A673 (cell line): ENCODE results near the gene NIM1K. TPM values are rescaled to one million over a fixed set of nuclear protein-coding genes. Genes with fewer than 3 reads are reported as not detected.

ENCODE experiments used
- BruUV-seq: library from RNA; stranded (reverse); fragments of 400-500 nt; replicated peaks from 2 replicates; lab custom pipeline; 2021; lab: Mats Ljungman, UMichigan
- CTCF ChIA-PET: fragments of 300-600 bp; sonication (Branson Sonifier 250); formaldehyde crosslinking; loops from one replicate; lab custom pipeline; 2022; ENCODE audit warnings: antibody characterized with exemption; lab: Charles Lee
- POLR2A ChIA-PET: fragments of 300-600 bp; sonication (Branson Sonifier 250); formaldehyde crosslinking; loops from one replicate; lab custom pipeline; 2022; ENCODE audit warnings: antibody characterized with exemption; ENCODE audit not compliant: low non-redundant PET; lab: Charles Lee
- DNase-seq: peaks from one replicate; pipeline ENCODE4 v3.0.0-alpha.2; 2015; ENCODE audit warnings: low spot score
- H3K27ac ChIP-seq: fragments of 200-600 bp; sonication (generic); 2 replicates; pipeline ENCODE4 v1.5.1; 2016; ENCODE audit warnings: mixed run types, low read depth, mild to moderate bottlenecking, mixed read lengths, antibody characterized with exemption, low read length; ENCODE audit not compliant: poor library complexity, severe bottlenecking
- H3K27me3 ChIP-seq: fragments of 200-600 bp; sonication (generic); replicated peaks from 2 replicates; pipeline ENCODE4 v1.6.1; 2017; ENCODE audit warnings: mixed run types, low read depth, mild to moderate bottlenecking, mixed read lengths, antibody characterized with exemption, low read length; ENCODE audit not compliant: insufficient read depth, poor library complexity
- H3K36me3 ChIP-seq: fragments of 200-600 bp; sonication (generic); 2 replicates; pipeline ENCODE4 v1.6.1; 2016; ENCODE audit warnings: mixed run types, mild to moderate bottlenecking, mixed read lengths, antibody characterized with exemption, low read length; ENCODE audit not compliant: insufficient read depth, poor library complexity, severe bottlenecking
- H3K4me1 ChIP-seq: fragments of 200-600 bp; sonication (generic); 2 replicates; pipeline ENCODE4 v1.6.1; 2017; ENCODE audit warnings: mixed run types, mild to moderate bottlenecking, mixed read lengths, antibody characterized with exemption, low read length; ENCODE audit not compliant: insufficient read depth, poor library complexity, severe bottlenecking
- H3K4me3 ChIP-seq: fragments of 200-600 bp; sonication (generic); 2 replicates; pipeline ENCODE4 v1.5.1; 2016; ENCODE audit warnings: low read depth, mixed run types, mild to moderate bottlenecking, mixed read lengths, low read length; ENCODE audit not compliant: poor library complexity, severe bottlenecking
- H3K9me3 ChIP-seq: fragments of 200-600 bp; sonication (generic); 2 replicates; pipeline ENCODE4 v1.6.1; 2016; ENCODE audit warnings: mixed run types, low read depth, mild to moderate bottlenecking, mixed read lengths, antibody characterized with exemption, low read length; ENCODE audit not compliant: poor library complexity, severe bottlenecking
- EZH2 ChIP-seq: fragments of 200-600 bp; sonication (generic); IDR thresholded peaks from 2 replicates; pipeline ENCODE4 v1.6.1; 2017; ENCODE audit warnings: borderline replicate concordance, low read depth, mild to moderate bottlenecking, mixed read lengths, antibody characterized with exemption, low read length; ENCODE audit not compliant: poor library complexity, severe bottlenecking
- intact Hi-C: fragments of 100-400 bp; cut with micrococcal nuclease; formaldehyde crosslinking; loops from one replicate; pipeline ENCODE4 v1.10.0; 2022; ENCODE audit not compliant: unreplicated experiment
- total RNA-seq: library from RNA; stranded (reverse); gene quantifications from 2 replicates; pipeline ENCODE4 v1.2.3, GENCODE V29; 2021
- TF ChIP-seq, protein P1 (sequence below): fragments of 300-800, 200-600 bp; sonication (generic); conservative IDR thresholded peaks from 2 replicates; pipeline ENCODE4 v1.5.1; 2017; ENCODE audit warnings: low read depth, mild to moderate bottlenecking, antibody characterized with exemption, low read length, moderate library complexity, mixed read lengths

The NIM1K gene
- total RNA-seq, 1 experiment from 2014 or later, result 0.41 TPM

DNA sequence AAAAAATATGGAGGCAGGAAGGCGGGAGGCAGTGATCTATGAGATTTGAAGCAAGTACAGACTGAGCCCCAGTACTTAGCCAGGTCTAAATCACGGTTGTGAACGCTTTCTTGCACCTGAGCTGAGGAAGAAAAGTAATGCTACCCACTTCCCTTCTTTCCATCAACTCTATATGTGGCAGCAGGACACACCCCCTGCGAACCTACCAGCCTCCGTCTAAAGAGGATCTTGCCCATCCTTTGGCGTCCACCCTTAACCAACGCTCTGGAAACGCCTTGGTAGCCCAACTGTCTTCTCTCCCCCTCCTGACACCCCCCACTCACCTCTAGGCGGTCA, 120.6 kb downstream of the NIM1K start:
- intact Hi-C loops, result no loop called here
- CTCF ChIA-PET, result no interaction called here
- no peak for DNase-seq
- Histone ChIP-seq H3K36me3 (peaks cover 38% of the 10 kb centered on the region), H3K27me3 (no peaks in the 10 kb centered on the region), H3K27ac (peak overlapping the region; percentile 86), H3K9me3 (no peaks in the 10 kb centered on the region), H3K4me3 (peak overlapping the region; percentile 92), H3K4me1 (peaks cover 34% of the 10 kb centered on the region)
- no TSS peak for BruUV-seq
- POLR2A ChIA-PET, result no interaction called here
- TF ChIP-seq EZH2, result no peak
- TF ChIP-seq, protein P1, sequence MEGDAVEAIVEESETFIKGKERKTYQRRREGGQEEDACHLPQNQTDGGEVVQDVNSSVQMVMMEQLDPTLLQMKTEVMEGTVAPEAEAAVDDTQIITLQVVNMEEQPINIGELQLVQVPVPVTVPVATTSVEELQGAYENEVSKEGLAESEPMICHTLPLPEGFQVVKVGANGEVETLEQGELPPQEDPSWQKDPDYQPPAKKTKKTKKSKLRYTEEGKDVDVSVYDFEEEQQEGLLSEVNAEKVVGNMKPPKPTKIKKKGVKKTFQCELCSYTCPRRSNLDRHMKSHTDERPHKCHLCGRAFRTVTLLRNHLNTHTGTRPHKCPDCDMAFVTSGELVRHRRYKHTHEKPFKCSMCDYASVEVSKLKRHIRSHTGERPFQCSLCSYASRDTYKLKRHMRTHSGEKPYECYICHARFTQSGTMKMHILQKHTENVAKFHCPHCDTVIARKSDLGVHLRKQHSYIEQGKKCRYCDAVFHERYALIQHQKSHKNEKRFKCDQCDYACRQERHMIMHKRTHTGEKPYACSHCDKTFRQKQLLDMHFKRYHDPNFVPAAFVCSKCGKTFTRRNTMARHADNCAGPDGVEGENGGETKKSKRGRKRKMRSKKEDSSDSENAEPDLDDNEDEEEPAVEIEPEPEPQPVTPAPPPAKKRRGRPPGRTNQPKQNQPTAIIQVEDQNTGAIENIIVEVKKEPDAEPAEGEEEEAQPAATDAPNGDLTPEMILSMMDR, result no peak

DNA sequence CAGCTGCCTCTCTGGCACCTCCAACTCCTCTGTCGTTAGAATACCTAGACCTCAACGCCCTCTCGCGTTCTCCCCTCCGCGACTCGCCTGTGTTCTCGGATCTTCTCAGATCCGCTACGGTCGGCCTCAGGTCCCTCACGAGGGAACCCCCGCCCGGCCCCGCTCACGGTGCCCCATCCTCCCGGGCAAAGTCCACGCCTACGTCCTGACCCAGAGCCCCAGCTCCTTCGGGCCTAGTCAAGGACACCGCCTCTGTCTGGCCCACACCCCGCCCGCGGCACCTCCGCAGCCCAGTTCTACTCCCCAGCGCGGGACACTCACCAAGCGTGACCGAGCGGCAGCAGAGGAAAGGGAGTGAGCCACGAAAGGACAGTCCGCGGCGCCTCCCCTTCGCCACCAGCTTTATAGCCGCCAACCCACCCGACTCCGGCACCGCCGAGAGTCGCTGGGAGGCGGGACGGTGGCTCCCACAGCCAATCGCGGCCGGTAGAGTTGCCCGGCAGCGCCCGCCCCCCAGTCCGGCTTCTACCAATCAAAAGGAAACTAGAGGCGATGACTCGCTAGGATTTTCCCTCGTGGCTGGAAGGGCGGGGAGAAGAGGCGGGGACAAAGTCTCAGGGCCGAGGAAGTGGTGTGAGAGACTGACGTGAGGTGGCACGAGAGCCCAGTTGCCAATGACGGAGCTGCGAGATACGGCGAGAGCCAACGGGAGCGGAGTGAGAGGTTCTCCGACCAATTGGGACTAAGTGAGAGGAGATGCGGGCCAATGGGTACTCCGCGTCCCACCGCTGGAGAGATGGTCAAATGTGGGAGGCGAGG, 121.2 kb downstream of the NIM1K start, which contains the start of gene HMGCS1:
Gene HMGCS1, minus strand, starts transcription at position 378 of the 819 bp plus-strand sequence. CDS start 14,447 bp downstream, outside the sequence.
- Histone ChIP-seq H3K4me3 (peak within 1 kb of the TSS; percentile 92), H3K9me3 (no peaks in the 10 kb centered on the region), H3K4me1 (peaks cover 29% of the 10 kb centered on the region), H3K36me3 (peaks cover 32% of the 10 kb centered on the region), H3K27ac (peak within 1 kb of the TSS; percentile 86), H3K27me3 (no peaks in the 10 kb centered on the region)
- intact Hi-C loops, result no loop called here
- ChIA-PET CTCF (interaction anchor here (0.6 to 0.8 kb wide), 3 partner anchors 100 to 211 kb away, joined by 4 to 6 read pairs (median 4); partner anchors contain the start of gene TMEM267), POLR2A (no interaction called here)
- DNase-seq, result peak; percentile 100
- TF ChIP-seq EZH2, result no peak
- TF ChIP-seq, protein P1, result no peak
- BruUV-seq, result no TSS peak

DNA sequence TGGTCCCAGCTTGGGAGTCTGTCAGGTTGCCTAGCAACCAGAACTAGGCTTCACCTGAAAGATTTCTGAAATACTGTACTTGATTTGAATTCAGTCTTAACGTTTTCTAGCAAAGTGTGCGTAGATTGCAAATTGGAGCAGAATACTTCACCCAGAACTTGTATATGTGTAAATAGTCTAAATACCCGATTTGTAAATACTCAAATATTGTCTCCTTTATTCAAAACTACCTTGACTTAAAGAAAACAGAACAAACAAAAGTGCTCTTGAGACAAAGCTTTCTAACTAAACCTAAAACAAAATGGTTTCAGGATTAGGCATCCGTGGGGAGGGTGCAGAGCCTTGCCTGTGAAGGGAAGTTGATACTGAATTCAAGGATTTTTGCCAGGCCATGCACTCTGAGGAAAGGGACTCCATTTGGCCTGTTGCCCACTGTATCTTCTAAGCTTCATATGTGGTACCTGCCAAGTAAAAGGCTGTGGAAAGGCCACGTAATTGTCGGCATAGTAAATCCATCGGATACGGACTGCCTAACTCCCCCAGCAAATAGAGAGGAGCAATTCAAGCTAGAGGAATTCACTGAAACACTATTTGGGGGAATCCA, 121.9 kb downstream of the NIM1K start:
- DNase-seq, result peak; percentile 37
- Histone ChIP-seq H3K27ac (peak overlapping the region; percentile 86), H3K27me3 (no peaks in the 10 kb centered on the region), H3K4me3 (peak overlapping the region; percentile 22), H3K36me3 (peaks cover 27% of the 10 kb centered on the region), H3K4me1 (peaks cover 22% of the 10 kb centered on the region), H3K9me3 (no peaks in the 10 kb centered on the region)
- POLR2A ChIA-PET, result no interaction called here
- intact Hi-C loops, result no loop called here
- BruUV-seq, result TSS peak; percentile 95
- CTCF ChIA-PET, result interaction anchor here (0.6 to 0.8 kb wide), 3 partner anchors 100 to 211 kb away, joined by 4 to 6 read pairs (median 4); partner anchors contain the start of gene TMEM267
- TF ChIP-seq, protein P1, result no peak
- no peak for TF ChIP-seq EZH2
